Upper lobe of left lung (tissue), 6 donors: Measurements from ENCODE around the gene SH3GL2. TPM values are rescaled to one million over a fixed set of nuclear protein-coding genes. Genes with fewer than 3 reads are reported as not detected.

Source experiments
- ATAC-seq, 2 donors: fragments of 200-7000 bp; cut with Tn5 transposase; one replicate each; pipeline ENCODE4 v1.9.1; 2022; ENCODE audit warnings: mild to moderate bottlenecking in 2 of 2, moderate library complexity in 2 of 2; ENCODE audit not compliant: low FRiP score in 2 of 2
- DNase-seq, 2 donors: peaks; one replicate each; pipeline ENCODE4 v3.0.0-alpha.2; 2019 to 2020
- H3K27ac ChIP-seq, 4 donors: fragments of 200-600 bp; sonication (generic); one replicate each; pipeline ENCODE4 v1.5.1; 2016 to 2019
- H3K27me3 ChIP-seq, 4 donors: fragments of 200-600 bp; sonication (generic); one replicate each; pipeline ENCODE4 v1.5.1; 2017 to 2019
- H3K36me3 ChIP-seq, 4 donors: fragments of 200-600 bp; sonication (generic); one replicate each; pipeline ENCODE4 v1.5.1; 2016 to 2019
- H3K4me1 ChIP-seq, 4 donors: fragments of 200-600 bp; sonication (generic); one replicate each; pipeline ENCODE4 v1.5.1; 2018 to 2019
- H3K4me3 ChIP-seq, 4 donors: fragments of 200-600 bp; sonication (generic); one replicate each; pipeline ENCODE4 v1.5.1; 2017 to 2019; ENCODE audit warnings: mild to moderate bottlenecking in 2 of 4, moderate library complexity in 1 of 4
- H3K9me3 ChIP-seq, 4 donors: fragments of 200-600 bp; sonication (generic); one replicate each; pipeline ENCODE4 v1.5.1; 2018 to 2019
- CTCF ChIP-seq, 6 experiments: fragments of 450-650 bp in 4 of 6; fragments of 200-600 bp in 2 of 6; sonication (generic) in 2 of 6; IDR thresholded peaks; one replicate each; pipeline ENCODE4 v1.5.1; 2016 to 2019; ENCODE audit warnings: antibody characterized with exemption in 6 of 6
- EP300 ChIP-seq, 4 donors: sonication (generic); formaldehyde crosslinking; IDR thresholded peaks; one replicate each; pipeline ENCODE4 v1.5.1; 2017; ENCODE audit warnings: antibody characterized with exemption in 4 of 4, control low read depth in 2 of 4
- POLR2A ChIP-seq, 4 donors: fragments of 450-650 bp; IDR thresholded peaks; one replicate each; pipeline ENCODE4 v1.5.1; 2016 to 2017; ENCODE audit warnings: antibody characterized with exemption in 4 of 4, mild to moderate bottlenecking in 2 of 4
- POLR2AphosphoS5 ChIP-seq, 2 donors: sonication (generic); formaldehyde crosslinking; IDR thresholded peaks; one replicate each; pipeline ENCODE4 v1.5.1; 2017; ENCODE audit warnings: antibody characterized with exemption in 2 of 2
- WGBS, 2 donors: methylation state at CpG; one replicate each; pipeline ENCODE4 v1.1.5; 2017 to 2018; 5-methylcytosine and 5-hydroxymethylcytosine counted together
- total RNA-seq, 6 donors: library from RNA; depleted of rRNA in 4 of 6; stranded (reverse); fragments of >200 nt in 4 of 6; gene quantifications; one replicate each; pipeline versions ENCODE4 v1.1.0 to v1.2.1, GENCODE V29; 2016 to 2021
- donor health status: DM: no; HTN: no; CAD: no; lungs with moderate emphysema.
- donor health status: DM: no; HTN: yes; CAD: no; lungs with severe emphysema.

The SH3GL2 gene
- total RNA-seq, 6 donors from 2014 or later, result 0.67 to 4.1 (median 1.3) TPM

GRCh38 chr9:17725399-17726010, 146.6 kb downstream of the SH3GL2 start:
- Histone ChIP-seq H3K36me3 (no peaks in the 10 kb centered on the region), H3K4me1 (no peaks in the 10 kb centered on the region), H3K4me3 (no peak overlapping the region), H3K27ac (no peak overlapping the region), H3K27me3 (no peaks in the 10 kb centered on the region), H3K9me3 (peaks cover 0 to 6% (median 0%) of the 10 kb centered on the region in 4 donors)
- DNase-seq, result no peak
- 74 to 75% methylated on average over 2 to 4 of the region's 4 CpGs for WGBS, 2 donors
- no peak for ATAC-seq
- TF ChIP-seq POLR2AphosphoS5 (IDR thresholded peaks at IDR 0.05) (no peak), POLR2A (IDR thresholded peaks at IDR 0.05) (no peak), EP300 (IDR thresholded peaks at IDR 0.05) (no peak), CTCF (IDR thresholded peaks at IDR 0.05) (no peak)

- H3K36me3 ChIP-seq, result no peaks in the 10 kb centered on the region
- H3K27me3 ChIP-seq, result no peaks in the 10 kb centered on the region
- WGBS, 2 donors, result 60 to 77% methylated on average over 5 of the region's 5 CpGs
- no peak overlapping the region for H3K27ac ChIP-seq
- ATAC-seq, result no peak
- peaks cover 0 to 6% (median 0%) of the 10 kb centered on the region in 4 donors for H3K9me3 ChIP-seq
- no peaks in the 10 kb centered on the region for H3K4me1 ChIP-seq
- no peak overlapping the region for H3K4me3 ChIP-seq
- no peak for TF ChIP-seq POLR2AphosphoS5 (IDR thresholded peaks at IDR 0.05)
- TF ChIP-seq POLR2A (IDR thresholded peaks at IDR 0.05), result no peak
- TF ChIP-seq EP300 (IDR thresholded peaks at IDR 0.05), result no peak
- no peak for TF ChIP-seq CTCF (IDR thresholded peaks at IDR 0.05)
- DNase-seq, result no peak
These were observed 147.4 kb downstream of the SH3GL2 start for GRCh38 chr9:17726298-17726697.

- Histone ChIP-seq H3K9me3 (no peaks in the 10 kb centered on the region), H3K4me1 (no peaks in the 10 kb centered on the region), H3K27ac (no peak overlapping the region), H3K4me3 (no peak overlapping the region), H3K36me3 (no peaks in the 10 kb centered on the region), H3K27me3 (no peaks in the 10 kb centered on the region)
- 82 to 84% methylated on average over 7 of the region's 7 CpGs for WGBS, 2 donors
- DNase-seq (no peak), ATAC-seq (no peak)
- no peak for TF ChIP-seq POLR2A (IDR thresholded peaks at IDR 0.05)
- TF ChIP-seq EP300 (IDR thresholded peaks at IDR 0.05), result no peak
- TF ChIP-seq POLR2AphosphoS5 (IDR thresholded peaks at IDR 0.05), result no peak
- no peak for TF ChIP-seq CTCF (IDR thresholded peaks at IDR 0.05)
These were observed 152.0 kb downstream of the SH3GL2 start for GRCh38 chr9:17730899-17731298.

- Histone ChIP-seq H3K27ac (no peak overlapping the region), H3K9me3 (no peaks in the 10 kb centered on the region), H3K4me1 (no peaks in the 10 kb centered on the region), H3K4me3 (no peak overlapping the region), H3K36me3 (no peaks in the 10 kb centered on the region), H3K27me3 (no peaks in the 10 kb centered on the region)
- ATAC-seq, result no peak
- WGBS, 2 donors, result 73 to 81% methylated on average over 4 of the region's 4 CpGs
- DNase-seq, result no peak
- TF ChIP-seq CTCF (IDR thresholded peaks at IDR 0.05) (no peak), EP300 (IDR thresholded peaks at IDR 0.05) (no peak)
These were observed 152.4 kb downstream of the SH3GL2 start for GRCh38 chr9:17731308-17731707.

- ATAC-seq, result no peak
- WGBS, 2 donors, result 45 to 56% methylated on average over 2 of the region's 2 CpGs
- no peak for DNase-seq
- H3K4me3 ChIP-seq, result no peak overlapping the region
- H3K4me1 ChIP-seq, result no peaks in the 10 kb centered on the region
- no peaks in the 10 kb centered on the region for H3K9me3 ChIP-seq
- no peaks in the 10 kb centered on the region for H3K36me3 ChIP-seq
- no peaks in the 10 kb centered on the region for H3K27me3 ChIP-seq
- no peak overlapping the region for H3K27ac ChIP-seq
- no peak for TF ChIP-seq POLR2AphosphoS5 (IDR thresholded peaks at IDR 0.05)
- TF ChIP-seq EP300 (IDR thresholded peaks at IDR 0.05), result no peak
- no peak for TF ChIP-seq POLR2A (IDR thresholded peaks at IDR 0.05)
These were observed 155.8 kb downstream of the SH3GL2 start for GRCh38 chr9:17734674-17735073.
